Midbrain (tissue), 1 donor: ENCODE results near the gene PCK2.
"Not testable (repeated sequence)": the region's sequence is repeated elsewhere in the genome, so short reads cannot be mapped to it uniquely, and the experiment has no call there.

Experiments used
- DNase-seq: peaks from one replicate; lab custom pipeline; 2025; lab: John Stamatoyannopoulos, UW

The PCK2 gene

GRCh38 chr14:24095271-24096068, 1.4 kb downstream of the PCK2 start:
- no peak for DNase-seq

- no peak for DNase-seq
These were observed 2.6 kb downstream of the PCK2 start for GRCh38 chr14:24096545-24097181.

- no peak for DNase-seq
These were observed 4.3 kb downstream of the PCK2 start for GRCh38 chr14:24098229-24098926.

GRCh38 chr14:24098927-24099813, 5.1 kb downstream of the PCK2 start:
- DNase-seq, result no peak

GRCh38 chr14:24100197-24100981, 6.3 kb downstream of the PCK2 start:
- no peak for DNase-seq

- no peak for DNase-seq
These were observed 6.9 kb downstream of the PCK2 start for GRCh38 chr14:24100982-24101494.

GRCh38 chr14:24102357-24103048, 8.4 kb downstream of the PCK2 start:
- no peak for DNase-seq

- no peak for DNase-seq
These were observed 9.3 kb downstream of the PCK2 start for GRCh38 chr14:24103451-24103850.

- DNase-seq, result not testable (repeated sequence)
These were observed 11.6 kb downstream of the PCK2 start for GRCh38 chr14:24105609-24106239.

GRCh38 chr14:24106672-24107271, 12.7 kb downstream of the PCK2 start:
- DNase-seq, result no peak

GRCh38 chr14:24108336-24108874, 14.3 kb downstream of the PCK2 start:
- DNase-seq, result no peak

- no peak for DNase-seq
These were observed 15.9 kb downstream of the PCK2 start for GRCh38 chr14:24110060-24110459.

GRCh38 chr14:24110523-24110922, 16.4 kb downstream of the PCK2 start:
- DNase-seq, result no peak

- DNase-seq, result no peak
These were observed 19.3 kb downstream of the PCK2 start for GRCh38 chr14:24113379-24113800.

- DNase-seq, result peak; percentile 92
These were observed 19.9 kb downstream of the PCK2 start for GRCh38 chr14:24113801-24114531.

GRCh38 chr14:24114532-24115421, 20.7 kb downstream of the PCK2 start, which contains the start of the genes DCAF11 and NRL:
Gene DCAF11, plus strand, starts transcription at chr14:24114777. Its CDS starts 818 bp downstream, at chr14:24115595.
Gene NRL, minus strand, starts transcription at chr14:24114949. Its CDS starts 32,101 bp downstream, at chr14:24082848.
- DNase-seq, result peak; percentile 99
